Lower leg skin (tissue), 3 donors: ENCODE measurements around the gene CMIP.

Source experiments
- CTCF ChIP-seq, 3 donors: fragments of 450-650 bp; IDR thresholded peaks; one replicate each; pipeline ENCODE4 v1.5.1; 2016; ENCODE audit warnings: antibody characterized with exemption in 3 of 3, mild to moderate bottlenecking in 3 of 3, moderate library complexity in 2 of 3
- POLR2A ChIP-seq, 2 donors: fragments of 450-650 bp; IDR thresholded peaks; one replicate each; pipeline ENCODE4 v1.6.1; 2016 to 2017; ENCODE audit warnings: antibody characterized with exemption in 2 of 2, mild to moderate bottlenecking in 1 of 2, moderate library complexity in 1 of 2

- TF ChIP-seq CTCF (IDR thresholded peaks at IDR 0.05), result no peak
- no peak for TF ChIP-seq POLR2A (IDR thresholded peaks at IDR 0.05)
Measured at GRCh38 chr16:81458827-81459598, 14.4 kb downstream of the CMIP start.
